ENCODE results near the gene RORC. TPM values are rescaled to one million over a fixed set of nuclear protein-coding genes. Genes with fewer than 3 reads are reported as not detected.

The RORC gene
- total and polyA plus RNA-seq, 12 donors = 0.06 to 15.1 (median 2.9) TPM

Small RNA genes within 50 kb of the gene (small RNA-seq; reads per million reads assigned to genes)
- gene RF00019 = 0 reads per million in 2 donors

Other genes with a start within 250 kb of the RORC start
- 10 to 100 TPM; 20.0 to 46.7 (median 32.5) TPM for gene SNX27, start 219.8 kb downstream of the RORC start, total RNA-seq
- gene SNX27, start 219.8 kb downstream of the RORC start, polyA plus RNA-seq = 10 to 100 TPM in 2 of 3 donors, 1 to 10 TPM in 1; 6.0 to 21.8 (median 10.9) TPM
- 1 to 10 TPM in 4 of 9 donors, under 1 TPM in 2, not detected in 3; 0.10 to 9.2 (median 4.5) TPM for gene CELF3, start 115.0 kb downstream of the RORC start, total RNA-seq
- gene CELF3, start 115.0 kb downstream of the RORC start, polyA plus RNA-seq = 100 to 1,000 TPM in 1 of 3 donors, 10 to 100 TPM in 1, 1 to 10 TPM in 1; 6.8 to 128 (median 16.1) TPM
- 10 to 100 TPM in 1 of 9 donors, 1 to 10 TPM in 3, under 1 TPM in 1, not detected in 4; 0.44 to 31.3 (median 5.0) TPM for gene RIIAD1, start 110.3 kb downstream of the RORC start, total RNA-seq
- 1 to 10 TPM; 2.1 to 7.0 (median 6.1) TPM for gene RIIAD1, start 110.3 kb downstream of the RORC start, polyA plus RNA-seq
- 100 to 1,000 TPM in 1 of 9 donors, 10 to 100 TPM in 8; 42.0 to 127 (median 60.3) TPM for gene MRPL9, start 68.3 kb downstream of the RORC start, total RNA-seq
- gene MRPL9, start 68.3 kb downstream of the RORC start, polyA plus RNA-seq = 100 to 1,000 TPM in 1 of 3 donors, 10 to 100 TPM in 2; 66.4 to 113 (median 91.4) TPM
- 1 to 10 TPM; 4.7 to 8.9 (median 6.1) TPM for gene TDRKH, start 41.3 kb downstream of the RORC start, total RNA-seq
- gene TDRKH, start 41.3 kb downstream of the RORC start, polyA plus RNA-seq = 1 to 10 TPM; 2.1 to 9.1 (median 2.9) TPM
- gene LINGO4, start 26.4 kb downstream of the RORC start, total RNA-seq = under 1 TPM in 3 of 9 donors, not detected in 6; 0.11 to 0.55 (median 0.30) TPM
- gene LINGO4, start 26.4 kb downstream of the RORC start, polyA plus RNA-seq = under 1 TPM; 0.20 to 0.56 (median 0.33) TPM
- gene C2CD4D, start 8.0 kb upstream of the RORC start, total RNA-seq = under 1 TPM in 4 of 9 donors, not detected in 5; 0.06 to 0.55 (median 0.26) TPM
- under 1 TPM in 2 of 3 donors, not detected in 1; 0.16 to 0.20 TPM for gene C2CD4D, start 8.0 kb upstream of the RORC start, polyA plus RNA-seq
- gene THEM5, start 21.9 kb upstream of the RORC start, total RNA-seq = not detected
- not detected for gene THEM5, start 21.9 kb upstream of the RORC start, polyA plus RNA-seq
- 10 to 100 TPM; 20.2 to 36.4 (median 24.6) TPM for gene THEM4, start 77.7 kb upstream of the RORC start, total RNA-seq
- gene THEM4, start 77.7 kb upstream of the RORC start, polyA plus RNA-seq = 10 to 100 TPM; 32.3 to 36.3 (median 34.9) TPM
- gene S100A10, start 162.1 kb upstream of the RORC start, total RNA-seq = 100 to 1,000 TPM in 5 of 9 donors, 10 to 100 TPM in 4; 24.9 to 463 (median 190) TPM
- 100 to 1,000 TPM; 439 to 860 (median 798) TPM for gene S100A10, start 162.1 kb upstream of the RORC start, polyA plus RNA-seq
- gene S100A11, start 205.2 kb upstream of the RORC start, total RNA-seq = 100 to 1,000 TPM in 7 of 9 donors, 10 to 100 TPM in 2; 66.8 to 251 (median 148) TPM
- 1,000 to 10,000 TPM in 1 of 3 donors, 100 to 1,000 TPM in 2; 308 to 1,160 (median 987) TPM for gene S100A11, start 205.2 kb upstream of the RORC start, polyA plus RNA-seq